NT2/D1 (cell line): ENCODE results near the gene ATP6V0B.
A peak's percentile ranks its signal among the peaks of the same experiment; 100 is the strongest.

Source experiments
- DNase-seq: peaks from one replicate; pipeline ENCODE4 v3.0.0-alpha.2; 2011; ENCODE audit warnings: low read depth, low spot score
- H3K27me3 ChIP-seq: 2 replicates; pipeline ENCODE4 v1.6.0; 2011; ENCODE audit warnings: mild to moderate bottlenecking; ENCODE audit not compliant: insufficient read length, insufficient read depth
- H3K36me3 ChIP-seq: 2 replicates; pipeline ENCODE4 v1.6.1; 2011; ENCODE audit warnings: mild to moderate bottlenecking, low read length, mixed read lengths; ENCODE audit not compliant: insufficient read depth, insufficient read length
- H3K4me1 ChIP-seq: 2 replicates; pipeline ENCODE4 v1.5.1; 2011; ENCODE audit not compliant: insufficient read depth, insufficient read length
- H3K4me3 ChIP-seq: 2 replicates; pipeline ENCODE4 v1.5.1; 2011; ENCODE audit warnings: low read depth; ENCODE audit not compliant: insufficient read length
- H3K9ac ChIP-seq: 2 replicates; pipeline ENCODE4 v1.6.0; 2011; ENCODE audit warnings: low read depth; ENCODE audit not compliant: insufficient read length
- H3K9me3 ChIP-seq: 2 replicates; pipeline ENCODE4 v1.5.1; 2011; ENCODE audit warnings: mild to moderate bottlenecking, low read length; ENCODE audit not compliant: insufficient read depth
- SUZ12 ChIP-seq: IDR thresholded peaks from 2 replicates; pipeline ENCODE4 v1.6.1; 2011; ENCODE audit not compliant: insufficient read length, insufficient read depth; ENCODE audit errors: extremely low read depth
- YY1 ChIP-seq: IDR thresholded peaks from 2 replicates; pipeline ENCODE4 v1.6.1; 2011; ENCODE audit not compliant: insufficient read length, insufficient read depth
- ZNF274 ChIP-seq: IDR thresholded peaks from 2 replicates; pipeline ENCODE4 v1.6.1; 2011; ENCODE audit warnings: mild to moderate bottlenecking, low read depth, low read length

Gene ATP6V0B

GRCh38 chr1:43982241-43982640, 7.5 kb downstream of the ATP6V0B start:
- no peak overlapping the region for H3K4me3 ChIP-seq
- TF ChIP-seq SUZ12 (no peak), YY1 (no peak), ZNF274 (no peak)
- no peaks in the 10 kb centered on the region for H3K9me3 ChIP-seq
- H3K27me3 ChIP-seq: no peaks in the 10 kb centered on the region
- H3K4me1 ChIP-seq: peaks cover 23% of the 10 kb centered on the region
- DNase-seq: no peak
- H3K36me3 ChIP-seq: peaks cover 80% of the 10 kb centered on the region
- no peak overlapping the region for H3K9ac ChIP-seq

DNA sequence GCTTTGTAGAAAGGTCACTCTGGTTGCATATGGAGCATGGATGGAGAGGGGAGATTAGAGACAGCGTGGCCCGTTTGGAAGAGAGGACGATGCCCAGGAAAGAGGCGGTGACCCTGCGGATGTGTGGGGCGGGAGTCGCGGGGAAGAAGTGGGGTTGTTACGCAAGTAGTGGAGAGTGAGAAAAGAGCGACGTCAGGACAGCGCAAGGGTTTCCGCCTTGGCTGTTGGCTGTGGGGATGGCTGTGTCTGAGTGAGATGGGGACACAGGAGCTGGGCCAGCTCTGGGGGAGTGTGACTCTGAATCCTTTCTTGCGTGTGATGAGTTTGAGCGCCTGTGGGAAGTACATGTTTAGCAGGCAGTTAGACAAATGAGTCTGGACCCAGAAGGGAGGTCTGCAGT, 8.0 kb downstream of the ATP6V0B start:
- Histone ChIP-seq H3K9me3 (no peaks in the 10 kb centered on the region), H3K4me3 (no peak overlapping the region), H3K4me1 (peaks cover 23% of the 10 kb centered on the region), H3K27me3 (no peaks in the 10 kb centered on the region), H3K36me3 (peaks cover 80% of the 10 kb centered on the region), H3K9ac (no peak overlapping the region)
- no peak for DNase-seq
- TF ChIP-seq YY1: no peak
- no peak for TF ChIP-seq ZNF274
- no peak for TF ChIP-seq SUZ12

DNA sequence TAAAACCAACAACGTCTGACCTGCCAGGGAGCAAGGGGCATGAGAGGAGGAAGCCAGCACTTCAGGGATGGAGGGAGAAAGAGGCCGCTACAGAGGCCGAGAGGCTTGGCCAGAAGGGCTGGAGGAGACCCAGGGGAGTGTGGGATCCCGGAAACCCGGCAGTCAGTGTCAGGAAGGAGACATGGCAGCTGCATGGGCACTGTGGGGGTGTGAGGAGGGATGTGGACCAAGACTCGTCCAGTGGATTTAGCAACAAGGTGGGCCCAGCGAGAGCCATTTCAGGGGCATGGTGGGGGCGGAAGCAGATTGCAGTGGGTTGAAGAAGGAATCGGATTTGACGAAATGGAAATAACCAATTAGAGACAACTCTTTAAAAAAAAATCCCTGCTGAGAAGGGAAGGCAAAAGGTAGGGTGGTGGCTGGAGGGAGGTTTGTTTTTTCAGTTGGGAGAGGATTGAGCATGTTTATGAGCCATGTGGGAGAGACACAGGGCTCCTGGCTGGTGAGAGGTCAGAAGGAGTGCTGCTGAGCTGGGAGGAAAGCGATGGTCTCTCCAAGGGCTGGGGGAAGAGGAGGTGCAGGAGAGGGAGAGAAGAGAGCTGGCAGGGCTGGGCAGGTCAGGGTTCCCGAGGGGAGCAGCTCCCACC, 8.6 kb downstream of the ATP6V0B start:
- no peak for TF ChIP-seq ZNF274
- TF ChIP-seq YY1: no peak
- no peak for TF ChIP-seq SUZ12
- no peak overlapping the region for H3K9ac ChIP-seq
- no peak overlapping the region for H3K4me3 ChIP-seq
- DNase-seq: no peak
- no peaks in the 10 kb centered on the region for H3K9me3 ChIP-seq
- H3K36me3 ChIP-seq: peaks cover 77% of the 10 kb centered on the region
- peaks cover 17% of the 10 kb centered on the region for H3K4me1 ChIP-seq
- no peaks in the 10 kb centered on the region for H3K27me3 ChIP-seq

- no peak for DNase-seq
- Histone ChIP-seq H3K27me3 (no peaks in the 10 kb centered on the region), H3K4me1 (peaks cover 15% of the 10 kb centered on the region), H3K4me3 (no peak overlapping the region), H3K36me3 (peaks cover 76% of the 10 kb centered on the region), H3K9me3 (no peaks in the 10 kb centered on the region), H3K9ac (no peak overlapping the region)
- no peak for TF ChIP-seq YY1
- TF ChIP-seq SUZ12: no peak
- no peak for TF ChIP-seq ZNF274
These were observed 10.1 kb downstream of the ATP6V0B start for GRCh38 chr1:43984855-43985254.

- no peak for DNase-seq
- TF ChIP-seq ZNF274 (no peak), YY1 (no peak), SUZ12 (no peak)
- peaks cover 12% of the 10 kb centered on the region for H3K4me1 ChIP-seq
- no peaks in the 10 kb centered on the region for H3K9me3 ChIP-seq
- peaks cover 75% of the 10 kb centered on the region for H3K36me3 ChIP-seq
- no peak overlapping the region for H3K9ac ChIP-seq
- H3K4me3 ChIP-seq: no peak overlapping the region
- H3K27me3 ChIP-seq: no peaks in the 10 kb centered on the region
These were observed 11.3 kb downstream of the ATP6V0B start for GRCh38 chr1:43985984-43986595.

GRCh38 chr1:43986712-43987111, 12.0 kb downstream of the ATP6V0B start:
- Histone ChIP-seq H3K27me3 (no peaks in the 10 kb centered on the region), H3K4me1 (peaks cover 9% of the 10 kb centered on the region), H3K9me3 (no peaks in the 10 kb centered on the region), H3K36me3 (peaks cover 69% of the 10 kb centered on the region), H3K9ac (peak overlapping the region; percentile 11), H3K4me3 (no peak overlapping the region)
- no peak for DNase-seq
- TF ChIP-seq YY1 (no peak), SUZ12 (no peak), ZNF274 (no peak)

GRCh38 chr1:43987159-43987902, 12.6 kb downstream of the ATP6V0B start:
- TF ChIP-seq ZNF274 (no peak), SUZ12 (no peak), YY1 (no peak)
- Histone ChIP-seq H3K9ac (peak overlapping the region; percentile 11), H3K4me3 (no peak overlapping the region), H3K4me1 (peaks cover 10% of the 10 kb centered on the region), H3K36me3 (peaks cover 62% of the 10 kb centered on the region), H3K27me3 (no peaks in the 10 kb centered on the region), H3K9me3 (no peaks in the 10 kb centered on the region)
- no peak for DNase-seq
